Renal pelvis (tissue), 4 donors: ENCODE measurements around the gene TEKT2. TPM values are rescaled to one million over a fixed set of nuclear protein-coding genes. Genes with fewer than 3 reads are reported as not detected.
A peak's percentile ranks its signal among the peaks of the same experiment; 100 is the strongest.

ENCODE experiments used
- DNase-seq: peaks from one replicate; pipeline ENCODE4 v3.0.0-alpha.2; 2013
- polyA plus RNA-seq, 3 donors: library from polyadenylated mRNA; unstranded; fragments of 120-200 nt; gene quantifications; one replicate each; pipeline ENCODE4 v1.2.1, GENCODE V29; 2013; ENCODE audit not compliant: insufficient read length in 3 of 3

Gene TEKT2
- polyA plus RNA-seq, 3 donors, result 11.1 to 17.3 (median 14.6) TPM

GRCh38 chr1:36099681-36100341 lies 15.9 kb downstream of the TEKT2 start:
- peak; percentile 66 for DNase-seq

DNA sequence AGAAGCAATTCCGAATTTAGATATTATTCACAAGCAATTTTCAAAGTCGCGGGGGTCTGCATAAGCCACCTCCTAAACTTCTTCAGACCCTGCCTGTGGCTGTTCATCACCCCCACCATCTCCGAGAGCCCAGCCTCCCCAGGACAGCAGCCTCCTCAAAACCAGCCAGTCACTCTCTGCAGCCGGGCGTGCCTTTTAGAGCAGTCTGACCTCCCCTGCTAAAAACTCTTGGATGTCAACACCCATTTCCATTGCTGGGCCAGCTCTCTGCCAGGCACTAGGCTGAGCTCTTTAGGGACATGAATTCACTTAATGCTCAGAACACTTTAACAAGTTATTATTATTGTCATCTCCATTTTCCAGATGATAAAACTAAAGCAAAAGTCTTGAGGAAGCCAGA lies 16.5 kb downstream of the TEKT2 start:
- no peak for DNase-seq

DNA sequence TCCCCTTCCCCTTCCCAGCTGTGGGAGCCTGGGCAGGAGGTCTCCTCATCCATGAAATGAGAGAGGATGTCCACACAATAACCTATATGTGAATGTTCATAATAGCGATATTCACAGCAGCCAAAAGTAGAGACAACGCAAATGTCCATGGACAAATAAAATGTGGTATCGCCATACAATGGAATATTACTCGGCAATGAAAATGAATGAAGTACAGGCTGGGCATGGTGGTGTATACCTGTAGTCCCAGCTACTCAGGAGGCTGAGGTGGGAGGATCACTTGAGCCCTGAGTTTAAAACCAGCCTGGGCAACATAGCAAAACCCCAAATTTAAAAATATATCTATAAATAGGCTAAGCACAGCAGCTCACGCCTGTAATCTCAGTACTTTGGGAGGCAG lies 17.7 kb downstream of the TEKT2 start:
- DNase-seq, result no peak

- DNase-seq, result no peak
Measured at GRCh38 chr1:36106269-36106668, 22.4 kb downstream of the TEKT2 start.

- DNase-seq, result no peak
Measured at GRCh38 chr1:36107394-36107793, 23.5 kb downstream of the TEKT2 start.

DNA sequence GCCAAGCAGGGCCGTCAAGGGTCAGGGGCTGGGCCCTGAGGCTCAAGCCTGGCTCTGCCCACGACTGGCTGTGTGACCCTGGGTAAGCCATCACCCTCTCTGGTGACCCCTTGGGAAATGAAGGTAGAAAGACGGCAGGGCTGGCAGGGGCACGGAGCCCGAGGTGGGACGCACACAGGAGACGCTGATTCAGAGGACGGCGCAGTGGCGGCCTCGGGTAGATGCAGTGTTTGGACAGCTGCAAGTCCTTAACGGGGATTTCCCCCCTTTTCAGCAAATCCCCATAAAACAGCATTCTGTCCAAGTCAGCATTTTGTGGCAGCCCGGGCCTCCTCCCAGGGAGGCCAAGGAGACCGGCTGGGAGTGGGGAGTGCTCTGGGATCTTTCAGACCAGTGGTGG lies 24.4 kb downstream of the TEKT2 start:
- DNase-seq, result no peak

GRCh38 chr1:36109041-36109679 lies 25.3 kb downstream of the TEKT2 start:
- no peak for DNase-seq

DNA sequence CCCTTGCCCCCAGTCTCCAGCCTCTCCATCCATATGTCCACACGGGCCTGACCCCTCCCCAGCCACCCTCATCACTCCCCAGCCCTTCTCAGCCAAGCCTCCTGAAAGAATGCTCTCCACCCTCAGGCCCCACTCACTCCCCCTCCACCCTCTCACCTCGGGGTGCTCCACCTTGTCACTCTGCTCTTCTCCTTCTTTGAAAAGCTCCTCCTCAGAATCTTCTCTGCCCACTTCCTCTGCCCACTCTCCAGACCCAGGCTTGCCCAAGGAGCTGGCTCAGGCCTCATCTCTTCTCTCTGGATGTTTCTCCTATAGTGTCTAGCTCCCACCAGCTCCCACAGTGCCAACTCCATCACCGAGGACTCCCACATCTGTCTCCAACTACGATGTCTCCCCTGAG lies 27.3 kb downstream of the TEKT2 start:
- no peak for DNase-seq

- no peak for DNase-seq
Measured at GRCh38 chr1:36112823-36113222, 28.9 kb downstream of the TEKT2 start.

GRCh38 chr1:36114371-36114770 lies 30.5 kb downstream of the TEKT2 start:
- DNase-seq, result no peak

GRCh38 chr1:36115200-36115669 lies 31.3 kb downstream of the TEKT2 start:
- no peak for DNase-seq

GRCh38 chr1:36115931-36116330 lies 32.0 kb downstream of the TEKT2 start:
- DNase-seq, result no peak

GRCh38 chr1:36116901-36117300 lies 33.0 kb downstream of the TEKT2 start:
- no peak for DNase-seq

GRCh38 chr1:36118447-36119204 lies 34.7 kb downstream of the TEKT2 start:
- no peak for DNase-seq

- DNase-seq, result no peak
Measured at GRCh38 chr1:36119456-36119855, 35.6 kb downstream of the TEKT2 start.

DNA sequence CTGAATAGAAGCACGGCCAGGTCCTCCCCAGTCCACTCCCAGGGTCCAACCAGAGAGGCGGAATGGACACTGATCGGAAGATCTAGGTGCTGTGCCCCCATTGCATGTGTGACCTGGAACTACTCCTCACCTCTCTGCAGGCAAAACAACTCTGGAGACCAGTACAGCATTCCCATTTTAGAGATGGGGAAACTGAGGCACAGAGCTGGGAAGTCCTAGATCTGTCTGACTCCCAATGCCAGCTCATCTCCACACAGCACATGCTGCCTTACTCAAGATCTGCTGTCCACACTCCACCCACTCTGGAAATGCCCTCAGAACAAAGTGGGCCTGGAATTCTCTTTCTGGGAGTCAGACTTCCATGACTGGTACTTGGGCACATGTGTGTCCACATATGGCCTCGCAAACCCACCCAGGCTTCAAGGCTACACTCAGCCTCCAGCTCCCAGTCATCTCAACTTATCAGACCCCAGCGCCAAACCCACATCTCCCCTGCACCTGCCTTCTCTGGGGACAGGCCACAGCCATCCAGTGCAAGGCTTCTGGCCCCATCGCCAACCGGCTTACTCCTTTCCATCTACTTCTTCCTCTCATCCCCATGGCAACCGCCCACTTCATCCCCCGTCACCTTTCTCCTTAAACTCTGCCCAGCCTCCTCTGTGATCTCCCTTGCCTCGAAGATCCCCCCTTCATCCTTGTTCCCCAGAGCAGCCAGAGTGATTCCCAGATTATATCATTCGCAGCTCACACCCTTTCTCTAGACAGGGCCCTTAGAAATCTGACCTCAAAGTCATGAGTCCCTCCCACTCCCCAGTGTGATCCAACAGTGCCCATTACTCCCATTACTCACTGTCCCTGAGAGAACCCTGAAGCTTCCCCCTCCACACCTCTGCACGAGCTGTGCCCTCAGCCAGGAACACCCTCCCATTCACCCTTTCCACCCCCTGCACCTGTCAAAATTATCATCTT lies 38.5 kb downstream of the TEKT2 start:
- no peak for DNase-seq

- no peak for DNase-seq
Measured at GRCh38 chr1:36123356-36123755, 39.5 kb downstream of the TEKT2 start.

DNA sequence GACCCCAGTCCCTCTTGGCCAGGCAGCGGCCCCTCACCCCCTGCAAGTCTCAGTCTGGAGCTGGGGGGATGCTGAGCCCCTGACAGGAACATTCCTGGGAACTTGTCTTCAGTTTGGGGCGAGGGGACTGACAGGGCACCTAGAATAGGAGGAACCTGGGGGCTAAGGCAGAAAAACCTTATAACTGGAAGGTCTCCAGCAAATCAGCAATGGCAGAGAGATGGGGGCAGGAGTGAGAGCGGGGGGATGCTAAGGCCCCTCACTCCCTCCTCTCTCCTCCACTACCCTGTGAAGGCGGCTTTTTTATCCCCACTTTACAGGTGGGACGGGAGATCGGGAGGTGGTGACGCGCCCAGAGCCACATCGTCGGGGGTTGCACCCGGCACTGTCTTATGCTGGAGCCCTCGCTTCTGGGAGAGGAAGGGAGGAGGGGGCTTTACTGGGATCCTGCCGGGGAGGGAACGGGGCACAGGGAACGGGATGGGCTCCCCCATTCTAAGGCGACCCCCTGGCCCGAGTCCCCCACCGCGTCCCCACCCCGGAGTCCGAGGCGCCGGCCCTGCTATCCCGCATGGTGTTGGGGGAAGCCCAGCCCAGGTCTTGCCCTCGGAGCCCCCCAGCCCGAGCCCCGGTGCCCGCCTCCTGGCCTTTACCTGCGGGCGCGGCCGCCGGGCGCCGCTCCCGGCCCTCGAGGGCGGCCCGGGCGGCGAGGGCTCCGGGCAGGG lies 40.7 kb downstream of the TEKT2 start:
- no peak for DNase-seq

GRCh38 chr1:36125129-36125991 lies 41.5 kb downstream of the TEKT2 start, which contains the start of gene COL8A2:
TSS of gene COL8A2 (minus strand) at chr1:36125222. CDS start at chr1:36100242, 24,980 bp downstream.
- no peak for DNase-seq
